ENCODE data around the gene HSPA4.

- no peak for TF ChIP-seq CTCF (IDR thresholded peaks at IDR 0.05; ENCODE audit: low read length)
- no peak for TF ChIP-seq EZH2 (optimal IDR thresholded peaks at IDR 0.05; ENCODE audit: low read depth, low read length)
- TF ChIP-seq EZH2phosphoT487 (IDR thresholded peaks at IDR 0.05; ENCODE audit: low read length): no peak
Observed at GRCh38 chr5:133114166-133114932, 62.5 kb downstream of the HSPA4 start.

Measured in MM.1S (cell line).